GM21723 (cell line): ENCODE measurements around the gene GLIS1.

Experiments used
- ATAC-seq: cut with Tn5 transposase; IDR thresholded peaks from one replicate; pipeline ENCODE4 v1.9.1; 2021; ENCODE audit warnings: mild to moderate bottlenecking, moderate library complexity; ENCODE audit not compliant: unreplicated experiment

The GLIS1 gene

GRCh38 chr1:53502641-53503432, 236.1 kb downstream of the GLIS1 start:
- no peak for ATAC-seq

- no peak for ATAC-seq
Observed at GRCh38 chr1:53501065-53502005, 237.6 kb downstream of the GLIS1 start.

GRCh38 chr1:53500204-53501064, 238.5 kb downstream of the GLIS1 start:
- ATAC-seq: no peak

- no peak for ATAC-seq
Observed at GRCh38 chr1:53499257-53500203, 239.4 kb downstream of the GLIS1 start.

GRCh38 chr1:53498555-53499131, 240.3 kb downstream of the GLIS1 start:
- ATAC-seq: no peak

GRCh38 chr1:53495633-53496345, 243.2 kb downstream of the GLIS1 start:
- no peak for ATAC-seq

- ATAC-seq: no peak
Observed at GRCh38 chr1:53490351-53490750, 248.6 kb downstream of the GLIS1 start.

GRCh38 chr1:53486395-53487026, 252.5 kb downstream of the GLIS1 start:
- no peak for ATAC-seq

- ATAC-seq: no peak
Observed at GRCh38 chr1:53485478-53486394, 253.2 kb downstream of the GLIS1 start.

GRCh38 chr1:53484705-53485477, 254.1 kb downstream of the GLIS1 start:
- ATAC-seq: no peak

GRCh38 chr1:53483656-53484055, 255.3 kb downstream of the GLIS1 start:
- no peak for ATAC-seq

GRCh38 chr1:53483170-53483569, 255.8 kb downstream of the GLIS1 start:
- ATAC-seq: no peak

- no peak for ATAC-seq
Observed at GRCh38 chr1:53482441-53483153, 256.4 kb downstream of the GLIS1 start.

- ATAC-seq: no peak
Observed at GRCh38 chr1:53481456-53481855, 257.5 kb downstream of the GLIS1 start.

GRCh38 chr1:53480678-53481077, 258.3 kb downstream of the GLIS1 start:
- no peak for ATAC-seq

GRCh38 chr1:53478502-53478818, 260.5 kb downstream of the GLIS1 start:
- ATAC-seq: no peak
